Spinal cord (tissue), 10 donors: ENCODE results near the gene C20orf144. TPM values are rescaled to one million over a fixed set of nuclear protein-coding genes. Genes with fewer than 3 reads are reported as not detected.

Source experiments
- DNase-seq, 6 donors: peaks; one replicate each; pipeline versions ENCODE4 v3.0.0 to v3.0.0-alpha.2; 2013 to 2015; ENCODE audit warnings: low spot score in 6 of 6, low read depth in 4 of 6
- H3K27ac ChIP-seq: one replicate; pipeline ENCODE4 v1.5.1; 2013; ENCODE audit warnings: low read depth, low read length, control low read depth
- H3K27me3 ChIP-seq: one replicate; pipeline ENCODE4 v1.6.1; 2013; ENCODE audit warnings: low read length; ENCODE audit not compliant: control insufficient read depth, insufficient read depth
- H3K36me3 ChIP-seq: one replicate; pipeline ENCODE4 v1.6.1; 2013; ENCODE audit warnings: low read length; ENCODE audit not compliant: control insufficient read depth, insufficient read depth
- H3K4me1 ChIP-seq: one replicate; pipeline ENCODE4 v1.6.1; 2013; ENCODE audit warnings: low read length; ENCODE audit not compliant: control insufficient read depth, insufficient read depth
- H3K4me3 ChIP-seq: one replicate; pipeline ENCODE4 v1.5.1; 2013; ENCODE audit warnings: low read depth, low read length, control low read depth
- H3K9me3 ChIP-seq: one replicate; pipeline ENCODE4 v1.6.1; 2013; ENCODE audit warnings: low read length; ENCODE audit not compliant: control insufficient read depth, insufficient read depth
- WGBS: methylation state at CpG from one replicate; pipeline ENCODE4 v1.1.5; 2013; ENCODE audit warnings: missing lambda C conversion rate; ENCODE audit not compliant: insufficient coverage; 5-methylcytosine and 5-hydroxymethylcytosine counted together
- polyA plus RNA-seq, 2 donors: library from polyadenylated mRNA; unstranded; fragments of 120-200 nt; gene quantifications; one replicate each; pipeline ENCODE4 v1.2.1, GENCODE V29; 2013; ENCODE audit not compliant: insufficient read length in 2 of 2
- total RNA-seq, 2 donors: library from RNA; depleted of rRNA in 1 of 2; stranded (reverse); fragments of 120-200 nt in 1 of 2; fragments of >200 nt in 1 of 2; gene quantifications; one replicate each; pipeline versions ENCODE4 v1.2.3 to v1.2.4, GENCODE V29; 2013 to 2014
- donor health status: healthy.

The C20orf144 gene
- total and polyA plus RNA-seq, 4 donors = 0.33 to 1.1 TPM; not detected in 2

- Histone ChIP-seq H3K27ac (peak overlapping the region; percentile 81), H3K4me1 (peaks cover 42% of the 10 kb centered on the region), H3K4me3 (no peak overlapping the region), H3K36me3 (peaks cover 42% of the 10 kb centered on the region), H3K9me3 (no peaks in the 10 kb centered on the region), H3K27me3 (no peaks in the 10 kb centered on the region)
- DNase-seq = peak in 1 of 6 donors; percentile 48
- 20% methylated on average over 4 of the region's 16 CpGs for WGBS
Observed at GRCh38 chr20:33675136-33675959, 13.2 kb downstream of the C20orf144 start.

GRCh38 chr20:33676121-33676520 lies 14.0 kb downstream of the C20orf144 start:
- H3K36me3 ChIP-seq = peaks cover 35% of the 10 kb centered on the region
- no peaks in the 10 kb centered on the region for H3K27me3 ChIP-seq
- DNase-seq = no peak
- no peak overlapping the region for H3K4me3 ChIP-seq
- H3K9me3 ChIP-seq = no peaks in the 10 kb centered on the region
- peaks cover 42% of the 10 kb centered on the region for H3K4me1 ChIP-seq
- peak overlapping the region; percentile 81 for H3K27ac ChIP-seq
- WGBS = 94% methylated on average over 9 of the region's 11 CpGs

GRCh38 chr20:33676652-33677645 lies 14.8 kb downstream of the C20orf144 start:
- peaks cover 41% of the 10 kb centered on the region for H3K4me1 ChIP-seq
- H3K9me3 ChIP-seq = no peaks in the 10 kb centered on the region
- H3K4me3 ChIP-seq = no peak overlapping the region
- peaks cover 30% of the 10 kb centered on the region for H3K36me3 ChIP-seq
- DNase-seq = no peak
- no peaks in the 10 kb centered on the region for H3K27me3 ChIP-seq
- H3K27ac ChIP-seq = no peak overlapping the region
- WGBS = 89% methylated on average over 26 of the region's 31 CpGs

GRCh38 chr20:33677991-33678702 lies 16.0 kb downstream of the C20orf144 start:
- Histone ChIP-seq H3K27me3 (no peaks in the 10 kb centered on the region), H3K4me3 (no peak overlapping the region), H3K36me3 (peaks cover 24% of the 10 kb centered on the region), H3K27ac (no peak overlapping the region), H3K4me1 (peaks cover 29% of the 10 kb centered on the region), H3K9me3 (no peaks in the 10 kb centered on the region)
- WGBS = 78% methylated on average over 12 of the region's 15 CpGs
- no peak for DNase-seq

GRCh38 chr20:33679758-33680485 lies 17.8 kb downstream of the C20orf144 start:
- H3K9me3 ChIP-seq = no peaks in the 10 kb centered on the region
- WGBS = 90% methylated on average over 20 of the region's 20 CpGs
- no peak for DNase-seq
- no peak overlapping the region for H3K27ac ChIP-seq
- peaks cover 19% of the 10 kb centered on the region for H3K4me1 ChIP-seq
- no peaks in the 10 kb centered on the region for H3K27me3 ChIP-seq
- H3K4me3 ChIP-seq = no peak overlapping the region
- peaks cover 24% of the 10 kb centered on the region for H3K36me3 ChIP-seq

GRCh38 chr20:33680686-33681085 lies 18.6 kb downstream of the C20orf144 start:
- H3K27me3 ChIP-seq = no peaks in the 10 kb centered on the region
- no peak overlapping the region for H3K4me3 ChIP-seq
- no CpG with 5 or more reads among the region's 2 CpGs for WGBS
- H3K36me3 ChIP-seq = peaks cover 24% of the 10 kb centered on the region
- no peaks in the 10 kb centered on the region for H3K9me3 ChIP-seq
- peaks cover 19% of the 10 kb centered on the region for H3K4me1 ChIP-seq
- DNase-seq = no peak
- no peak overlapping the region for H3K27ac ChIP-seq

- no peaks in the 10 kb centered on the region for H3K27me3 ChIP-seq
- DNase-seq = no peak
- no peak overlapping the region for H3K27ac ChIP-seq
- WGBS = 92% methylated on average over 3 of the region's 5 CpGs
- peaks cover 14% of the 10 kb centered on the region for H3K4me1 ChIP-seq
- H3K36me3 ChIP-seq = peaks cover 21% of the 10 kb centered on the region
- no peak overlapping the region for H3K4me3 ChIP-seq
- H3K9me3 ChIP-seq = no peaks in the 10 kb centered on the region
Observed at GRCh38 chr20:33681288-33681687, 19.2 kb downstream of the C20orf144 start.

- no peak for DNase-seq
- Histone ChIP-seq H3K27me3 (no peaks in the 10 kb centered on the region), H3K36me3 (peaks cover 15% of the 10 kb centered on the region), H3K9me3 (no peaks in the 10 kb centered on the region), H3K4me1 (peaks cover 17% of the 10 kb centered on the region), H3K27ac (no peak overlapping the region), H3K4me3 (no peak overlapping the region)
- WGBS = 78% methylated on average over 9 of the region's 9 CpGs
Observed at GRCh38 chr20:33681728-33682353, 19.7 kb downstream of the C20orf144 start.
